Left lung (tissue), 10 donors: Measurements from ENCODE around the gene GMPPA. TPM values are rescaled to one million over a fixed set of nuclear protein-coding genes. Genes with fewer than 3 reads are reported as not detected.

Experiments
- ATAC-seq: fragments of 200-7000 bp; cut with Tn5 transposase; one replicate; pipeline ENCODE4 v1.9.1; 2020; ENCODE audit warnings: moderate library complexity
- DNase-seq, 4 donors: peaks; one replicate each; pipeline ENCODE4 v3.0.0-alpha.2; 2013 to 2020
- H3K27ac ChIP-seq, 2 donors: fragments of 200-600 bp; sonication (generic) in 1 of 2; one replicate each; pipeline versions ENCODE4 v1.5.0 to v1.8.0; 2020 to 2021
- H3K27me3 ChIP-seq, 2 donors: fragments of 200-600 bp; sonication (generic) in 1 of 2; one replicate each; pipeline versions ENCODE4 v1.5.0 to v1.8.0; 2020 to 2021
- H3K36me3 ChIP-seq, 2 donors: fragments of 200-600 bp; sonication (generic) in 1 of 2; one replicate each; pipeline versions ENCODE4 v1.5.0 to v1.8.0; 2020 to 2021
- H3K4me1 ChIP-seq, 2 donors: fragments of 200-600 bp; one replicate each; pipeline ENCODE4 v1.8.0; 2021
- H3K4me3 ChIP-seq, 2 donors: fragments of 200-600 bp; sonication (generic) in 1 of 2; one replicate each; pipeline versions ENCODE4 v1.5.0 to v1.8.0; 2020 to 2021; ENCODE audit warnings: mild to moderate bottlenecking in 1 of 2
- H3K9me3 ChIP-seq, 2 donors: fragments of 200-600 bp; sonication (generic) in 1 of 2; one replicate each; pipeline versions ENCODE4 v1.5.0 to v1.8.0; 2020 to 2021
- intact Hi-C, 2 donors: fragments of 100-400 bp; cut with DNase I; formaldehyde crosslinking; loops; one replicate each; pipeline versions ENCODE4 v1.11.2 to v1.14.2; 2022
- polyA plus RNA-seq, 6 donors: library from polyadenylated mRNA; unstranded; fragments of 120-200 nt; gene quantifications; one replicate each; pipeline ENCODE4 v1.2.1, GENCODE V29; 2013; ENCODE audit not compliant: insufficient read length in 6 of 6
- total RNA-seq, 2 donors: library from RNA; stranded (reverse); fragmentation: NEBNext Ultra II Directional; extraction: Animal tissue kit (Norgen Biotek cat#: 25700); gene quantifications; one replicate each; pipeline ENCODE4 v1.2.1, GENCODE V29; 2021
- TF ChIP-seq, protein P1 (sequence below), 2 donors: fragments of 200-600 bp; sonication (generic) in 1 of 2; IDR thresholded peaks; one replicate each; pipeline versions ENCODE4 v1.5.0 to v1.8.0; 2021; ENCODE audit warnings: antibody characterized with exemption in 2 of 2
- donor health status: DM: no; HTN: yes; CAD: no.
- donor health status: DM: no; HTN: no; CAD: no.

The GMPPA gene
- total and polyA plus RNA-seq, 8 donors: 20.6 to 50.1 (median 25.4) TPM

DNA sequence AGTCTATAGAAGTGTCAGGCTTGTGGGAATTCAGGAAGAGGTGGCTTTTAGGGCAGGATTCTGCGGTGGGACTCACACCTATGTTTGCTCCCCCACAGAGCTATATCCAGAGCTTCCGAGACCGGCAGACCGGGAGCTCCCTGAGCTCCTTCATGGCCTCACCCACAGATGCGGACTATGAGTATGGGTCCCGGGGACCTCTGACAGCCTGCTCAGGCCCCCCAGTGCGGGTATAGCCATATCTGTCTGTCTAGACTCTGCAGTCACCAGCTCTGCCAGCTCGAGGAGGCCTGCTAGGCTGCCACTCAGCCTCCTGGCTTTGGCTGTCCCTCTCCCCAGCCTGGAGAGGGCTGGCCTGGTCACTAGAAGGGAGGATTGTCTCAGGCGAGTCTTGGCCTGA is 50.9 kb downstream of the GMPPA start:
- ATAC-seq (no peak), DNase-seq (peak in 1 of 4 donors; percentile 45)
- Histone ChIP-seq H3K36me3 (no peaks in the 10 kb centered on the region), H3K4me3 (no peak overlapping the region), H3K4me1 (peaks cover 5 to 20% of the 10 kb centered on the region in 2 donors), H3K9me3 (no peaks in the 10 kb centered on the region), H3K27me3 (peaks cover 16 to 87% of the 10 kb centered on the region in 2 donors), H3K27ac (no peak overlapping the region)
- TF ChIP-seq, protein P1, sequence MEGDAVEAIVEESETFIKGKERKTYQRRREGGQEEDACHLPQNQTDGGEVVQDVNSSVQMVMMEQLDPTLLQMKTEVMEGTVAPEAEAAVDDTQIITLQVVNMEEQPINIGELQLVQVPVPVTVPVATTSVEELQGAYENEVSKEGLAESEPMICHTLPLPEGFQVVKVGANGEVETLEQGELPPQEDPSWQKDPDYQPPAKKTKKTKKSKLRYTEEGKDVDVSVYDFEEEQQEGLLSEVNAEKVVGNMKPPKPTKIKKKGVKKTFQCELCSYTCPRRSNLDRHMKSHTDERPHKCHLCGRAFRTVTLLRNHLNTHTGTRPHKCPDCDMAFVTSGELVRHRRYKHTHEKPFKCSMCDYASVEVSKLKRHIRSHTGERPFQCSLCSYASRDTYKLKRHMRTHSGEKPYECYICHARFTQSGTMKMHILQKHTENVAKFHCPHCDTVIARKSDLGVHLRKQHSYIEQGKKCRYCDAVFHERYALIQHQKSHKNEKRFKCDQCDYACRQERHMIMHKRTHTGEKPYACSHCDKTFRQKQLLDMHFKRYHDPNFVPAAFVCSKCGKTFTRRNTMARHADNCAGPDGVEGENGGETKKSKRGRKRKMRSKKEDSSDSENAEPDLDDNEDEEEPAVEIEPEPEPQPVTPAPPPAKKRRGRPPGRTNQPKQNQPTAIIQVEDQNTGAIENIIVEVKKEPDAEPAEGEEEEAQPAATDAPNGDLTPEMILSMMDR (IDR thresholded peaks at IDR 0.05): no peak
- intact Hi-C loops: no loop called here

DNA sequence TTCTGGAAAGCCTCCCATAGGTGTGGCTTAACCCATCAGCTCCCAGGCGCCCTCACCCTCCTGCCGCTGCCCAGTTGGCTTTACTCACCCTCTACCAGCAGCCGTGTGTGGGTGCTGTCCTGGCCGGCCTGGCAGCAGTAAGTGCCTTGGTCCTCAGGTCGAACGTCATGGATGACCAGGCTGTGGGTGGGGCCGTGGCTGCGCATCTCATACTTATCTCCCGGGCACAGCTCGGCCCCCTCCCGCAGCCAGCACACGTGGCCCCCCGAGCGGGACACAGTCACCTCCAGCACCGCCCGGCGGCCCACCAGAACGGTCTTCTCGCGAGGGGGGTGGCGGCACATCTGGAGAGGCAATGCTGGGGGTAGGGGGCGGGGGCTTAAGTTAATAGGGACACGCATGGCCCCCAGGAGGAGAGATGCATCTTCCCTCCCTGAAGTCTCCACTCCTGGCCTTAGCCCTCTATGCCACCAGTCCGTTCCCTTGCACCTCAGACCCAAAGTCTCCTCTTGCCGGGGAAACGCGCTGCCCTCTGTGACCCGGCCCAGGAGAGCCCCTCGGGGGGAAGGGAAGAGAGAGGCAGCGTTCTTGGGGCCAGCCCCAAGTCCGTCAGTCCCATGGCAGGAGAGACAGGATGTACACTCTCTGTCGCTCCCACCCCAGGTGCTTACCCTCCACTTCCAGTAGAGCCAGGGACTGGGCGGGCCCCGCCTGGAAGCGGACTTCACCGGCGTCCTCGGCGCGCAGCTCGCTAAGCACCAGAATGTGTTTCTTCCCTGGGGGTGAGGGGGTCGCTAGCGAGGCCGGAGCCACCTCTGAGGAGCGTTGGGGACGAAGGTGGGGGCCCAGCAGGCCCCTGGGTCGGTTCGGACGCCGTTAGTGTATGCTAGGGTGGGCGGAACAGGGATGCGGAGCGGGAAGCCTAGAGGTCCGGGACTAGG is 53.0 kb downstream of the GMPPA start:
- peak overlapping the region; percentile 46 to 63 for H3K4me3 ChIP-seq
- intact Hi-C loops: no loop called here
- no peak overlapping the region for H3K27ac ChIP-seq
- TF ChIP-seq, protein P1 (IDR thresholded peaks at IDR 0.05): no peak
- no peaks in the 10 kb centered on the region for H3K36me3 ChIP-seq
- H3K9me3 ChIP-seq: no peaks in the 10 kb centered on the region
- H3K4me1 ChIP-seq: peaks cover 5 to 20% of the 10 kb centered on the region in 2 donors
- peaks cover 16 to 67% of the 10 kb centered on the region in 2 donors for H3K27me3 ChIP-seq
- DNase-seq (peak in 1 of 4 donors; percentile 37), ATAC-seq (peak; percentile 35)

DNA sequence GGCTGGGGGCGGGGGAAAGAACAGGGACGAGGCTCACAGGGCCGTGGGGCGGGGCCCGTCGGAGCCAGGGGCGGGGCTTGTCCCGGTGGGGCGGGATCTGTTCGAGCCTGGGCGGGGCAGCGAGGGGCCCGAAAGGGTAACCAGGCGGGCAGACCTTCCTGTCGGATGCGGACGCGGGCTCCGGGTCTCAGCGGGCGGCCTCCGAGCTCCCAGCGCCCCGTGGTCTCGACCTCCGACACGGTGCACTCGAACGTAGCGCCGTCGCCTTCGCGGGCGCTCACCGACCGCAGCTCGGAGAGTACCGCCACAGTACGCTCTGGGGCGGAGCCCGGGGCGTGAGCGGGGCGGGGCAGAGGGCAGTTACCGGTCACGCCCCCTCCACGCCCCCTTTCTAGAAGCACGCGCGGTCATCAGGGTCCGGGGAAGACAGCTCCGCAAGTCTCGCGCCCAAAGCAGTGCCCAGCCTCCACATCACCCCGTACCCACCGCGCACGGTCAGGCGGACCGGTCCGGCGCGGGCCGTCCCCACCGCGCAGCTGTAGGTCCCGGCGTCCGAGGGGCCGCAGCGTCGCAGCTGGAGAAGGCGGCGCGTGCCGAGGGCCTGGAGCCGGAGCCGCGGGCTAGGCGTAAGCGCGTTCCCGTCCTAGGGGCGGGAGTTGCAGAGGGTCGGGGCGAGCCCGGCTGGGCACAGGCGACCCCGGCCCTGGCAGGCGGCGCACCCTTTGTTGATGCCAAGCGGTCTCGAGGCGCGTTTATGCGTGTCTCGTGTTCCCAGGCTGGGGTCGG is 53.9 kb downstream of the GMPPA start:
- ATAC-seq: peak; percentile 96
- peaks cover 5 to 20% of the 10 kb centered on the region in 2 donors for H3K4me1 ChIP-seq
- TF ChIP-seq, protein P1 (IDR thresholded peaks at IDR 0.05): no peak
- H3K27ac ChIP-seq: no peak overlapping the region
- peak overlapping the region; percentile 46 to 63 for H3K4me3 ChIP-seq
- H3K27me3 ChIP-seq: peaks cover 16 to 62% of the 10 kb centered on the region in 2 donors
- H3K36me3 ChIP-seq: no peaks in the 10 kb centered on the region
- DNase-seq: peak; percentile 86 to 92 (median 90)
- no peaks in the 10 kb centered on the region for H3K9me3 ChIP-seq
- intact Hi-C loops: no loop called here

DNA sequence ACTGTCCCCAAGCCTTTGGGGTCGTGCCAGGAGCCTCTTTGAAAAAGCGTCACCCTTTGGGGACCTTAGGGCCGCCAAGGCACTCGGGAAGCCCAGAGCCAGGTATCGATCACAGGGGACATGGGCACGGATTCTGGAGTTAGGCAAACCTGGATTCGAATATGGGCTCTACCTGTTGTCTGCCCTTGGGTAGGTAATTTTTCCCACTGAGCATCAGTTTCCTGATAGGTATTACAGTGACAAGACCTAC is 54.4 kb downstream of the GMPPA start:
- intact Hi-C loops: no loop called here
- no peak for DNase-seq
- Histone ChIP-seq H3K4me1 (peaks cover 5 to 20% of the 10 kb centered on the region in 2 donors), H3K4me3 (peak overlapping the region; percentile 46 to 63), H3K27ac (no peak overlapping the region), H3K27me3 (peaks cover 16 to 60% of the 10 kb centered on the region in 2 donors), H3K36me3 (no peaks in the 10 kb centered on the region), H3K9me3 (no peaks in the 10 kb centered on the region)
- no peak for ATAC-seq
- TF ChIP-seq, protein P1 (IDR thresholded peaks at IDR 0.05): no peak

DNA sequence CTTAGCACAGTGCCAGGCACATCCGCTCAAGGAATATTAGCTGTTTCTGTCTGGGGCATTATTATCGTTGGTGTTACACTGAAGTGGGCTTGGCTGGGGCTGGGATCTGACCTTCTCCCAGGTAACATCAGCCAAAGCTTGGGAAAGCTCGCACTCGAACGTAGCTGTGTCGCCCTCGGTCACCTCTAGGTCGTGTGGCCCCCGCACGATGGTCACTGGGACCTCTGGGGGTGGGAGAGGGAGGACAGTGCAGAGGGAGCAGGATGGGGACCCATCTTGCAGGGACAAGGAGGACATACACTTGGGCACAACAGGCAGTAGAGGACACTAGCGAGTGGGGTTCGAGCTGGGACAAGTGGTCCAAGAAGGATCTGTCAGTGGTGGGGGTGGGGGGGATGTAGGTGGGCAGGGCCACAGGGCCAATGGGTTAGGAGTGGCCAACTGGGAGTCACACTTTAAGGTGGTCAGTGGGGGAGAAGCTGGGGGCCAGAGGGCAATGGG is 54.8 kb downstream of the GMPPA start:
- Histone ChIP-seq H3K27ac (no peak overlapping the region), H3K36me3 (no peaks in the 10 kb centered on the region), H3K4me3 (no peak overlapping the region), H3K4me1 (peaks cover 5 to 20% of the 10 kb centered on the region in 2 donors), H3K9me3 (no peaks in the 10 kb centered on the region), H3K27me3 (peaks cover 16 to 60% of the 10 kb centered on the region in 2 donors)
- ATAC-seq (no peak), DNase-seq (no peak)
- intact Hi-C loops: no loop called here
- TF ChIP-seq, protein P1 (IDR thresholded peaks at IDR 0.05): no peak
